ENCODE data around the gene MAP2K7.

Gene MAP2K7

GRCh38 chr19:7895565-7895964 is 8.1 kb upstream of the MAP2K7 start:
- Histone ChIP-seq H3K36me3 (no peaks in the 10 kb centered on the region), H3K27ac (no peak overlapping the region), H3K9me3 (no peaks in the 10 kb centered on the region), H3K27me3 (peaks cover 0 to 57% of the 10 kb centered on the region in 2 donors), H3K4me3 (no peak overlapping the region), H3K4me1 (no peaks in the 10 kb centered on the region)
- intact Hi-C loops (cut with DNase I; ENCODE audit: low total_unique reads), result no loop called here
- DNase-seq, result no peak
- TF ChIP-seq, protein P1, sequence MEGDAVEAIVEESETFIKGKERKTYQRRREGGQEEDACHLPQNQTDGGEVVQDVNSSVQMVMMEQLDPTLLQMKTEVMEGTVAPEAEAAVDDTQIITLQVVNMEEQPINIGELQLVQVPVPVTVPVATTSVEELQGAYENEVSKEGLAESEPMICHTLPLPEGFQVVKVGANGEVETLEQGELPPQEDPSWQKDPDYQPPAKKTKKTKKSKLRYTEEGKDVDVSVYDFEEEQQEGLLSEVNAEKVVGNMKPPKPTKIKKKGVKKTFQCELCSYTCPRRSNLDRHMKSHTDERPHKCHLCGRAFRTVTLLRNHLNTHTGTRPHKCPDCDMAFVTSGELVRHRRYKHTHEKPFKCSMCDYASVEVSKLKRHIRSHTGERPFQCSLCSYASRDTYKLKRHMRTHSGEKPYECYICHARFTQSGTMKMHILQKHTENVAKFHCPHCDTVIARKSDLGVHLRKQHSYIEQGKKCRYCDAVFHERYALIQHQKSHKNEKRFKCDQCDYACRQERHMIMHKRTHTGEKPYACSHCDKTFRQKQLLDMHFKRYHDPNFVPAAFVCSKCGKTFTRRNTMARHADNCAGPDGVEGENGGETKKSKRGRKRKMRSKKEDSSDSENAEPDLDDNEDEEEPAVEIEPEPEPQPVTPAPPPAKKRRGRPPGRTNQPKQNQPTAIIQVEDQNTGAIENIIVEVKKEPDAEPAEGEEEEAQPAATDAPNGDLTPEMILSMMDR (IDR thresholded peaks at IDR 0.05), result no peak

DNA sequence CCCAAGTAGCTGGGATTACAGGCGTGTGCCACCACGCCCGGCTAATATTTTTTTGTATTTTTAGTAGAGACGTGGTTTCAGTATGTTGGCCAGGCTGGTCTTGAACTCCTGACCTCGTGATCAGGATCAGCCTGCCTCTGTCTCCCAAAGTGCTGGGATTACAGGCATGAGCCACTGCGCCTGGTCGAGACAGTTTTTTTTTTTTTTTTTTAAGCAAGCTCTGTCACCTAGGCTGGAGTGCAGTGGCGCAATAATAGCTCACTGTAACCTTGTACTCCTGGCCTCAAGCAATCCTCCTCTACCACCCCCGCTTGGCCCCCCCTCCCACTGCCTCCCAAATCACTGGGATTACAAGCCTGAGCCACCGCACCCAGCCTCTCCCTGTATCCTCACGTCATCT is 6.4 kb upstream of the MAP2K7 start:
- no peaks in the 10 kb centered on the region for H3K36me3 ChIP-seq
- H3K4me1 ChIP-seq, result peaks cover 0 to 4% (median 0%) of the 10 kb centered on the region in 4 donors
- DNase-seq, result no peak
- no peaks in the 10 kb centered on the region for H3K9me3 ChIP-seq
- TF ChIP-seq, protein P1 (IDR thresholded peaks at IDR 0.05), result no peak
- H3K4me3 ChIP-seq, result no peak overlapping the region
- H3K27me3 ChIP-seq, result peaks cover 0 to 48% of the 10 kb centered on the region in 2 donors
- H3K27ac ChIP-seq, result no peak overlapping the region
- intact Hi-C loops (cut with DNase I; ENCODE audit: low total_unique reads), result no loop called here

- Histone ChIP-seq H3K27ac (no peak overlapping the region), H3K4me3 (no peak overlapping the region), H3K4me1 (peaks cover 0 to 13% (median 7%) of the 10 kb centered on the region in 4 donors), H3K27me3 (peaks cover 0 to 31% of the 10 kb centered on the region in 2 donors), H3K9me3 (no peaks in the 10 kb centered on the region), H3K36me3 (no peaks in the 10 kb centered on the region)
- no peak for DNase-seq
- intact Hi-C loops (cut with DNase I; ENCODE audit: low total_unique reads), result no loop called here
- TF ChIP-seq, protein P1 (IDR thresholded peaks at IDR 0.05), result no peak
Measured at GRCh38 chr19:7898967-7899366, 4.7 kb upstream of the MAP2K7 start.

DNA sequence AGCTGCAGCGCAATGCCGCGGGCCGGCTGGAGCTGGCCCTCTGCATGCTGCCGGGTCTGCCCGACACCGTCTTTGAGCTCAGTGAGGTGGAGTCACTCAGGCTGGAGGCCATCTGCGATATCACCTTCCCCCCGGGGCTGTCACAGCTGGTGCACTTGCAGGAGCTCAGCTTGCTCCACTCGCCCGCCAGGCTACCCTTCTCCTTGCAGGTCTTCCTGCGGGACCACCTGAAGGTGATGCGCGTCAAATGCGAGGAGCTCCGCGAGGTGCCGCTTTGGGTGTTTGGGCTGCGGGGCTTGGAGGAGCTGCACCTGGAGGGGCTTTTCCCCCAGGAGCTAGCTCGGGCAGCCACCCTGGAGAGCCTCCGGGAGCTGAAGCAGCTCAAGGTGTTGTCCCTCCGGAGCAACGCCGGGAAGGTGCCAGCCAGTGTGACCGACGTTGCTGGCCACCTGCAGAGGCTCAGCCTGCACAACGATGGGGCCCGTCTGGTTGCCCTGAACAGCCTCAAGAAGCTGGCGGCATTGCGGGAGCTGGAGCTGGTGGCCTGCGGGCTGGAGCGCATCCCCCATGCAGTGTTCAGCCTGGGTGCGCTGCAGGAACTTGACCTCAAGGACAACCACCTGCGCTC is 3.8 kb upstream of the MAP2K7 start:
- peaks cover 0 to 22% of the 10 kb centered on the region in 2 donors for H3K27me3 ChIP-seq
- H3K9me3 ChIP-seq, result no peaks in the 10 kb centered on the region
- intact Hi-C loops (cut with DNase I; ENCODE audit: low total_unique reads), result loop anchor here (5.0 kb wide), 1 partner anchor 48 kb away; no protein-coding TSS in a partner anchor
- H3K27ac ChIP-seq, result no peak overlapping the region
- no peaks in the 10 kb centered on the region for H3K36me3 ChIP-seq
- peaks cover 0 to 21% (median 14%) of the 10 kb centered on the region in 4 donors for H3K4me1 ChIP-seq
- H3K4me3 ChIP-seq, result no peak overlapping the region
- DNase-seq, result no peak
- TF ChIP-seq, protein P1 (IDR thresholded peaks at IDR 0.05), result no peak

- H3K27ac ChIP-seq, result no peak overlapping the region
- no peak for DNase-seq
- intact Hi-C loops (cut with DNase I; ENCODE audit: low total_unique reads), result loop anchor here (5.0 kb wide), 1 partner anchor 48 kb away; no protein-coding TSS in a partner anchor
- no peaks in the 10 kb centered on the region for H3K36me3 ChIP-seq
- H3K4me3 ChIP-seq, result no peak overlapping the region
- peaks cover 0 to 16% of the 10 kb centered on the region in 2 donors for H3K27me3 ChIP-seq
- peaks cover 0 to 26% (median 20%) of the 10 kb centered on the region in 4 donors for H3K4me1 ChIP-seq
- H3K9me3 ChIP-seq, result no peaks in the 10 kb centered on the region
- TF ChIP-seq, protein P1 (IDR thresholded peaks at IDR 0.05), result no peak
Measured at GRCh38 chr19:7900401-7900870, 3.2 kb upstream of the MAP2K7 start.

Measured in tibial artery (tissue), 4 donors.